ENCODE results near the gene ARL9.

The ARL9 gene

GRCh38 chr4:56552273-56552672, 46.7 kb downstream of the ARL9 start:
- Mint-ChIP-seq H3K36me3 (ENCODE audit: low read depth) (no peaks in the 10 kb centered on the region), H3K27ac (no peak overlapping the region), H3K4me1 (ENCODE audit: low read depth) (peaks cover 4% of the 10 kb centered on the region), H3K4me3 (no peak overlapping the region), H3K27me3 (ENCODE audit: low read depth) (peaks cover 9% of the 10 kb centered on the region), H3K9me3 (no peaks in the 10 kb centered on the region)

GRCh38 chr4:56570041-56570440, 64.5 kb downstream of the ARL9 start:
- Mint-ChIP-seq H3K9me3 (no peaks in the 10 kb centered on the region), H3K27me3 (ENCODE audit: low read depth) (peaks cover 5% of the 10 kb centered on the region), H3K4me3 (no peak overlapping the region), H3K36me3 (ENCODE audit: low read depth) (no peaks in the 10 kb centered on the region), H3K27ac (no peak overlapping the region), H3K4me1 (ENCODE audit: low read depth) (peaks cover 2% of the 10 kb centered on the region)
